Activated CD4-positive, alpha-beta T cell treated with anti-CD3 and anti-CD28 coated beads for 24 hours (primary cell): ENCODE measurements around the gene RFT1.
"Not testable (repeated sequence)": the region's sequence is repeated elsewhere in the genome, so short reads cannot be mapped to it uniquely, and the experiment has no call there.

ENCODE experiments used
- DNase-seq, 2 donors: peaks; one replicate each; pipeline ENCODE4 v3.0.0-alpha.2; 2020; ENCODE audit warnings: low read depth in 2 of 2

The RFT1 gene

DNA sequence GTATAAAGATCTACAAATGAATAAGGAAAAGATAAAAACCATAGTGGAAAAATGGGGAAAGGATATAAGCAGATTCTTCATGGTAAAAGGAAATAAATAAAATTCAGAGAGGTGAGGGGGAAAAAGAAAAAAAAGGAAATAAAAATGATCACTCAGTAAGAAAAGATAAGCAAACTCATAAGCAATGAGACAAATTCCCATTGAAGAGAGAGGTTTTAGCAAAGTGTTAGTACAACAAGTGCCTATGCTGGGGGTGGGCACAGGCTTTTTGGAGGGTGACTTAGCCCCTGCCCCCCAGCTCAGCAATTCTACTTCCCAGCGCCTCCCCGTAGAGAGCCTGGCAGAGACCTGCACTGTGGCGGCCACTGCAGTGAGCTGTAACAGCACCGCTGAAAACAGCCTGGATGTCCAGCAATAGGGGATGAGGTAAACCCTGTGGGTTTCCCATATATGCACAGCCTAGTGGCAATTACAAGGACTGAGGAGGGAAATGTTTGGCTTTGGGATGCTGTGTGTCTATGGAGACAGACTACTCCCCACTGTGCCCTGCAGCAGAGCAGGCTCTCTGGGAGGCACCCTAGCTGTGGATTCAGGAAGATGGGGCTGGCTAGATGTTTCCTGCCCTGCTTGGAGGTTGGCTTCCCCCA is 60.7 kb downstream of the RFT1 start:
- no peak for DNase-seq

DNA sequence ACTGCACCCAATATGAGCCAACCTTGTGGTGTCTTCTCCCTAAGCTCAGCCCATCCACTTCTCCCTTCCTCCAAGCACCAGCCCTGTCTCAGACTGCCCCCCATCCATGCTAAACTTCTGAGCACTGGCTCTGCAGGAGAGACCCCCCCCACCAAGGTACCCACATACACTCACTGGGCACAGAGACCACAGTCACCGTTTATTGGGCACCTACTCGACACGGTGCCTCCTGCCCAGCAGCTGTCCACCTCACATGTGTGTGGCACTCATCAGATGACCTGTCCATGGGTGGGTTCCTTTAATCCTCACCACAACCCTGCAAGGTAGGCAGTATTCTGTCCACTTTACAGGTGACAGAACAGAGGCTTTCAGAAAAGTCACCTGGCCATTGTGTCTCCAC is 62.1 kb downstream of the RFT1 start:
- DNase-seq: no peak

DNA sequence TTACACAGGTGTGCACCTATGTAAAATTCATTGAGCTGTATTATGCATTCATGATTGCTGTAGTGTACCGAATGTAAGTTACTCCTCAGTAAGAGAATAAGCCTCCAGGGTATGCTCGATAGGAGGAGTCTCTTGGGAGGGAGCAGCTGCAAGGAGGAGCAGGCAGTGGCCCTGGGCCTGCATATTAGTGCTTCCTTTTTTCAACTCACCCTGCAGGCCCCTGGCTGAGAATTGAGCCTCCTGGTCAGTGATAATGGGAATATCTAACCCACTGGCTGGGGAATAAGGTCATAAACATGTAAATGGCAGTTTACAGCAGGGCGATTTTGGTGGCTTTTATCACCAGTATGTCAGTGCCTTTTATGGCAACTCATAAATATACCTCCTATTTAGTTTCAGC is 62.7 kb downstream of the RFT1 start:
- no peak for DNase-seq

DNA sequence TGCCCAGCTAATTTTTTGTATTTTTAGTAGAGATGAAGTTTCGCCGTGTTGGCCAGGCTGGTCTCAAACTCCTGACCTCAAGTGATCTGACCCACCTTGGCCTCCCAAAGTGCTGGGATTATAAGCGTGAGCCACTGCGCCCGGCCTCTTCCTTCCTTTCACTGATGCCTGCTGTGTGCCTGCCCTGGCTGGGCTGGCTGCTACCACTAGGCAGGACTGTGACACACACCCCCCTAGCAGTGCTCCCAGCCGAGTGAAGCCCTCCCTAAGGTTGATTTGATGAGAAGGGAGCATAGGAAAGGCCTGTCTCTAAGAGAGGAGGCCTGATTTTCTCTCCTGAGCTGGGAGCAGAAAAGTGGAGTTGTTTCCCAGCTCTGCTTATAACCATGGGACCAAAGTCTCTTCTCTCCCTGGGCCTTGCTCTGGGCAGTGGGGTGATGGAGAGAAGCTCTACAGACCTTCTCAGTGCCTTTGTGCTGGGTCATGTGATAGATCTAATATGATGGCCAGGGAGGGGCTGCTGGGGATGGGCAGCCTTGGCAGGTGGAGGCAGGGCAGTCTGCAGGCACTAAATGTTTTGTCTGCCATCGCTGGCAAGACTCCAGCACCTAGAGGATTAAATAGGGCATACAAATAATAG is 64.3 kb downstream of the RFT1 start:
- no peak for DNase-seq

DNA sequence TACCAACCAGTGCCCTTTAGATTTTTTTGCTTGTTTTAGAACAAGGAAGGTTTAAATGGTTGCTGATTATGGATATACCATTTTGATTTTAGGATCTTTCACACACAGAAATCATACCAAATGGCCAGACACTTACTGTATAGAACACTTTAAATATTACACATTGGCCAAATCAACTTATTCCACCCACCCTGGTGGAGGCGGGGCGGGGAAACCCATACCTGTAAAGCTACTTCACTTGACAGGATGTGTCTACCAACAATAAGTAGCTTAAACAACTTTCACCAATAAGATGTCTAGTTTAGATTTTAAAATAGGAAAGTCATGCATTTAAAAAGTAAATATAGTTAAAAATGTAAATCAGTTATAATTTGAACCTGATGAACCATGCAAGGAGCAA is 67.3 kb downstream of the RFT1 start:
- no peak for DNase-seq

DNA sequence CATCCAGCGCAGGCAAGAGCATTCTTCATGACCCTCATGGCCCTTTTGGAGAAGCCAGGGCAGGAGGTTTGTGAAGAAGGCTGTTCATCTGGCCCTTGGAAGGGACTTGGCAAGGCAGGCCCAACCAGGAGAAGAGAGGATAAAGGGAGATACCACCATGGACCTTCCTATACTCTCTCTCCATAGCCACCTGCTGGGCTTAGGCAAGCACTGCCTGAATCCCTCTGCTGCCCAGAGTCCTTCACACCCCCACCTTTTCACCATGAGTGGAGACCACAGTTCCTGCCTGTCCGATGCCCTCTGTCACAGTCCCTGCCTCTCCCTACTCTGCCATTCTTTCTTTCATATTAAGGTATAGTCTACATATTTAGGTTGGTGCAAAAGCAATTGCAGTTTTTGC is 73.8 kb downstream of the RFT1 start:
- no peak for DNase-seq

DNA sequence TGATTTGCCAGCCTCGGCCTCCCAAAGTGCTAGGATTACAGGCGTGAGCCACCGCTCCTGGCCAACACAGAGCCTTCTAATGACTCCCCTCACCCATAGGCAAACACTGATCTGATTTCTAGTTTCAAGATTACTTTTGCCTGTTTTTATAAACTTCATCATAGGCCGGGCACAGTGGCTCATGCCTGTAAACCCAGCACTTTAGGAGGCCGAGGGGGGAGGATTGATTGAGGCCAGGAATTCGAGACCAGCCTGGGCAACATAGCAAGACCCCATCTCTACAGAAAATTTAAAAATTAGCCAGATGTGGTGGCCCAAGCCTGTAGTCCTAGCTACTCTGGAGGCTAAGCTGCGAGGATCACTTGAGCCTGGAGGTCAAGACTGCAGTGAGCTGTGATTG is 76.0 kb downstream of the RFT1 start:
- not testable (repeated sequence) for DNase-seq

DNA sequence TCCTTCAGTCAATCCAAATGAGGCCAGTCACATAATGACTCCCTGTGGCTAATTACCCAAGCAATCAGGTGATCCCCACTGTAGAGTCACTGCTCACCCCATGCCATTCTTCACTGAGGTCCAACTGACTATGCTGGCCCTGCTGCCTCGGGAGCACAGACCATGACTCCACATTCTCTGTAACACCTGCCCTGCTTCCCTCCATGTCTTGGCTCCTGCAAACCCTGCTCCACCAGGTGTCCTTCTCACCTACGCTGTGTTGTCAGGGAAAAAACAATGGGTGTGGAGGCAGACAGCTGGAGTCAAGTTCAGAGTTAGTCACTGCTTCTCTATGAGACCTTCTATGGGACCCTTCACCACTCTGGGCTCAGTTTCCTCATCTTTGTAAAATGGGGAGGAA is 78.3 kb downstream of the RFT1 start:
- DNase-seq: no peak

DNA sequence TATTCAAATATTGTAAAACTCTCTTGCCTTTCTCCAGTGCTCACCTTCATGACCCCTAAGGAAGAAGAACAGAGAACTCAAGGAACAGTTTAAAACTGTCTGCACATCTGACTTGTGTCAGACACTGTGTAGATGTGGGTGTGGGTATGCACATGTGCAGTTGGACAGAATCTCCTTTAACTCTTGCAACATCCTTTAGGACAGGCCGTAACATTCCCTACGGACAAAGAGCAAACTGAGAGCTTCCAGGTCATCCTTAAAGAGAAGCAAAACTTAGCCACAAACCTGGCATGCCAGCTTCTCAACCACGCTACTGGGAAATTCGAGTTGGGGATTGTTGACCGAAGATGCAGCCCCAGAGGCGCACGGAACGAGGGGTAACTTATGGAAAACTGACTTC is 80.2 kb downstream of the RFT1 start:
- no peak for DNase-seq

DNA sequence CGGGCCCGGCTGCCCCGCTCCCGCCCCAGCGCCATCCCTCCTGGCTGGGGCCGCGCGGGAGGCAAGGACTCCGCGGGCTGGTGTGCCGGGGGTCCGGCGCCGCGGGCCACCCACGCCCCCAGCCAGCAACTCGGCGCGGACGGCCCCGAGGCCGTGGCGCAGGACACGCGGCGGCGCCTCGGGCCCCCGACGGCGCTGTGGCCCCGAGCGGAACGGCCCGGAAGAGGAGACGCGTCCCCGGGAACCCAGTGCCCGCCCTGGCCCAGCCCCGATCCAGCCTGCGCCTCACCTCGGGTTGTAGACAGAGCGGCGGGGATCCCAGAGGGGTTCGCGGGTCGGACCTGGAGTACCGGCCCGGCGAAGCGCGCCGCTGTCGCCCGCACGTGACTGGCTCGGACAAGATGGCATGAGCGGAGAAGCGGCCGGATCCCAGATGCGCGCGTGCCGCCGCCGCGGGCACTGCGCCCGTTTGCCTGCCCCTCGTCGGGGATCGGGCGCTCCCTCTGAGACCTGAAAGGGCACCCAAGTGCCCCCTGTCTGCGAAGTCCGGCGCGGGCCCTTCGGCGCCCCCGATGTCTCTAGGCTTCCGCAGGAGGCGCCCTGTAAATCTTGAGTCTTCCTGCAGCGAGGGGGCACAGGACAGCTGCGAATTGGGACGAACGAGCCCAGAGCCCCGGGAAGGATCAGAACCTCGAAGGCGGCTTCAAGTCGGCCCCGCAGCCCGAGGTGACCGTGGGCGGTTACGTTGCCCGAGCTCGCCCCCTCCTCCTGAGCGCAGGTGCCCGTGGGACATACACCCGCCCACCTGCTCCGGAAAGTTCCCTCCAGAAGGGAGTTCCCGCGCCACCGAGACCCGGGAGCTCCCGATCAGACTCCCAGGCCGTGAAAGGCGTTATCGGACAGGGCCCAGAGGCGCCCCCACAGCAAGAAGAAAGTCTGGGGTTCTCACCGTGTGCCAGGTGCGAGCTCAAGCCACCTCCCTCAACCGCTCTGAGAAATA is 83.8 kb downstream of the RFT1 start:
- DNase-seq: peak; percentile 32 to 37

DNA sequence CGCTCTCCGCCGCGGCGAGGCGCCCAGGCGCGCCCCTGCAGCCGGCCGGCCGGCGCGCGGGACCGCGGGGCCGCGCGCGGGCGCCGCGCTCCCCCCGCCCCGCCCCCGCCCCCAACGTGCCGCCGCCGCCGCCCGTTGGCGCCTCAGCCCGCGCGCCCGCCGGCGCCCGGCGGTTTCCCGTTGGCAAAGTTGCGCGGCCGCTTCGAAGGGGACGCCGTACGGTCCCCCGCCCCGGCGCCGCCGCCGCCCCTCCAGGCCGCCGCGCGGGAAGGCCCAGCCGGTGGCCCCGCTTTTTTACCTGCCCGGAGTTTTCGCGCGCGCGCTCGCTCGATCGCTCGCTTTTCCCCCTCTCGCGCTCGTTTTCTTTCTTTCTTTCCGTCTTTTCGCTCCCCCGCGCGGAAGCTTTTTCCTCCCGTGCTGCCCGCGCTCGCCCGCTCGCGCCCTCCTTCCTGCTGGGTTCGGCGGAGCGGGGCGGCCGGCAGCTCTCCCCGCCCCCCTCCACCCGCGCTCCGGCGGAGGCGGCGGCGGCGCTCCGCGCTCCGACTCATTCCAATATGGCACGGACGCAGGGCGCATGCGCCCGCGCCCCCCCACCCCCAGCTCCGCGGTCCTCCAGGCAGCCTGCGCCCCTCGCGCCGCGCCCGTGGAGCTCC is 84.6 kb downstream of the RFT1 start, which contains the start of gene SFMBT1:
Gene SFMBT1 (minus strand): TSS at position 556 of the 653 bp plus-strand sequence. CDS start 76,945 bp downstream, outside the sequence.
- peak; percentile 52 to 59 for DNase-seq

DNA sequence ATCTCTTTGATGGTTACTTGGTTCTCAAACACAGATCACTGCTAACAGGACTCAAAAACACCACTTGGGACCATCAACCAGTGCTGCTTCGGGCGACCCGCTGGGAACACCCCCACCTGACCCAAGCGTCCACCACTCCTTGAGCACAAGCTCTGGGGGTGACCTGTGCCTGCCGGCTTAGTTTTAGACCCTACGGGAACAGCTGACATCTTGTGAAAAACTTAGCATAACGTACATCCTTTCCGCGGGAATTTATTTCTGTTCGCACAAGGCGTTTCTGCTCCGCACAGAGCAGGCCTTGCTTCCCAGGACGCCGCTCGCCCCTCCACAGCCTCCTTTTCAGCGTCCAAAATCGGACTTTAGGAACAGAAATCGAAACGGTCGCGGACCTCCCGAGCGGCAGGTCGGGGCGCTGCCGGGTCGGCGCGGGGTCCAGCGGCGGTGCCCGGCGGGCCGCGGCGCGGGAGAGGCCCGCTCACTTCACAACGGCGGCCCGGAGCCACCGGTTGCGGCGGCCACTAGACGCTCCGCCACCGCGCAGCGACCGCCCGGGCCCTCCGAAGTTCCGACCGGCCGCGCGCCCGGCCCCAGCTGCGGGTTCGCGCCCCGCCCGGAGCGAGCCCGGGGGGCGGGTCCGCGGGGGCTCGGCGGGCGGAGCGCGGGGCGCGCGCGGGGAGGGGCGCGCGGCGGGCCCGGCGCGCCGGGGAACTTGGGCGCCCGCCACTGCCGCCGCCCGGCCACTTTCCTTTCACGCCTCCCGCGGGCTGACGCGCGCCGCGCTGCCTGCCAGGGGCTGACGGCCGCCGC is 85.3 kb downstream of the RFT1 start:
- DNase-seq: peak; percentile 9 to 23

DNA sequence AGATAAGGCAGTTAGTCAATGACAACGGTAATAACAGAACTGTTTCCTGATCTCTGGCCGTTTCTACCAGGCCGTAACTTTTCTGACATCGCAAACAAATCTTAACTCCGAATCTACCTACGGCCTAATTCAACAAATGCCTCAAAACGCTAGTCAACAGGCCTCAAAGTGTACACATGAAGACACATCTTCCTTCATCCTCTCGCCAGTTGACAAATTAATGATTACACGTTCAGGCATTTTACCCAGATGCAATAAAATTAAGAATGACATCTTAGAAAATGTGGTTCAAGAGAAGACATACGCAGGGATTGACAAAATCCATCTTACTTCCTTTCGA is 85.9 kb downstream of the RFT1 start:
- DNase-seq: no peak

DNA sequence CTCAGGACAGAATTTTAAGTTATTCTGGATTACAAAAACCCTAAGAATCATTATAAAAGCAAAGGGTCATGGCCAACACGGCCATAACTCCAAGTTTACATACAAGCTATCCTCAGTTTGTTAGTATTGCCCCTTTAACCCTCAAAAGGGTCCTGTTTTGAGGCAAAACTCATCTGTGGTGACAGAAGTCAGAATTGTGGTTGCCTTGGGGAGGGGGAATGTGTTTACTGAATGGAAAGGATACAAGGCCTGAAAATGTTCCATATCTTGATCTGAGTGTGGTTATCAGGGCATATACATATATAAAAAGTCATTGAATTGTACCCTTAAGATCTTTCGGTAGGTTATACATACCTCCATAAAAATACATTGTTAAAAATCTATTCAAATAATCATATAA is 86.5 kb downstream of the RFT1 start:
- DNase-seq: no peak

DNA sequence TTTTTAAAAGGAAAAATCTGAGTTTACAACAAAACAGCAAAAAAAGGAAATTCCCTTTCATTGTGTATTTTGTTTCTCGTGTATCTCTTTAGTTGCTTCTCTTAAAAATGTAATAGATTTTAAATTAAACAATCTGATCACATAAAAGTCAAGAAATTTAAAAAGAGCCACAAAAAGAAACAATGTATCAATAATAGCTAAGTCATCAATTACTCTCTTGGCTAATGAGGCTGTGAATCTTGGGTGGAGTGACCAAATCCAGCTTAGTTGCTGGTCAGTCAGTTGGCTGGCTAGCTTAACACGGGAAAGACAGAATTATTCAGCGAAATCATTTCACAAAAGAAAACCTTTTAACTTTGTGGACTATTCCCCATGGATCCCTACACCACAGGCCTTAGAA is 87.6 kb downstream of the RFT1 start:
- no peak for DNase-seq

DNA sequence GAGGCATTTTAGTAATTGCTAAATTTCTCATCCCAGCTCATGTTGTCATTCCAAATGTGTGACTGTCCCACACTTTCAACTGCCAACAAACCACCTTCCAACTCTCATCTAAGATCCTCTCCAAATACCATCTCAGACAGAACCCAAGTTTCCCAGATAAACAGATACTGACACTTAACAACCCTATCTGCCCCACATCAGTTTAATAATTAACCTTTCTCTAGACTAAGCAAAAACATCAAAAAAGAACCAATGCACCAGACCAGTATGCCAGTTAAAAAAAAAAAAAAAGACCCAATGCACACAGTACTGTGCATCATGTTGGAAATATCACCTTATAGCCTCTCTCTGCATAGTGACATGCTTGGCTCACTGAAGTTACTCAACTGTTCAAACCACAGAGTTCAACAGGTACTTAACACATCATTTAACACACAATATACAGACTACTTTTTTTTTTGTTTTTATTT is 89.8 kb downstream of the RFT1 start:
- DNase-seq: no peak

DNA sequence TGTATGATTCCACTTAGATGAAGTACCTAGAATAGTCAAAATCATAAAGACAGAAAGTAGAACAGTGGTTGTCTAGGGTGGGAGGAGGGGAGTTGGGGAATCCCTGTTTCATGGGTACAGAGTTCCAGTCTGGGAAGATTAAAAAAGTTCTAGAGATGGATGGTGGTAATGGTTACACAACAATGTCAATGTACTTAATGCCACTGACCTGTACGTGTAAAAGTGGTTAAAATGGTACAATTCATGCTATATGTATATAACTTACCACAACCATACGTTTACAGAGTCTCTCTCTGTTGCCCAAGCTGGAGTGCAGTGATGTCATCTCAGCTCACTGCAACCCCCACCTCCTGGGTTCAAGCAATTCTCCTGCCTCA is 90.9 kb downstream of the RFT1 start:
- no peak for DNase-seq

DNA sequence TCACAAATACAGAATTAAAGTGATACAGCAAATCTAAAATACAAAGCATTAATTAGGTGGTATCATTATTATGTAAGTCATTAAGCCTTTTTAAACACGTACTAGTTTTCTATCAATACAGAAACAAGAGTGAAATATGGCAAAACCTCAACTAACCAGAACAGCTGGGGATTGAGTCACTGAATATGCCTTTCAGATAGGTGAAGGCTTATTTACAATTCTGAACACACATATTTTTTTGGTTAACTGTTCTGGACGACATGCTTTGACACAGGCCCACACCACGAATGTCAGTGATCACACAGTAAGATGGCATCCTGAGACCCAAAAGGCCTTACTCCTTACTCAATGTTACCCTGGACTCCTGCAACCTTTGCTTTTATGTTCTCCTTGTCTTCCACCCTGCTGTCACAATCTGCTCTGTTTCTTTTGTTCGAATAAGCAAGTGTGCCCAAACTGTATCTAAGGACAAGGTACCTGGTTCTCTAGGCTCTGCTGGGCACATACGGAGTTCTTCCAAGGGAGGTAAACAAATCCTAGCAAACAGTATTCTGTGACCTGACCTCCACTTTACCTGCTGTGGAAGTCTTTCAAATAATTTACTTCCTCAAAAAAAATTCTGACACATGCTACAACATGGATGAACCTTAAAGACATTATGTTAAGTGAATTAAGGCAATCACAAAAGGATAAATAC is 91.4 kb downstream of the RFT1 start:
- no peak for DNase-seq
